ENCODE measurements around the gene COQ4.
"Not testable (repeated sequence)": the region's sequence is repeated elsewhere in the genome, so short reads cannot be mapped to it uniquely, and the experiment has no call there.

The COQ4 gene

DNA sequence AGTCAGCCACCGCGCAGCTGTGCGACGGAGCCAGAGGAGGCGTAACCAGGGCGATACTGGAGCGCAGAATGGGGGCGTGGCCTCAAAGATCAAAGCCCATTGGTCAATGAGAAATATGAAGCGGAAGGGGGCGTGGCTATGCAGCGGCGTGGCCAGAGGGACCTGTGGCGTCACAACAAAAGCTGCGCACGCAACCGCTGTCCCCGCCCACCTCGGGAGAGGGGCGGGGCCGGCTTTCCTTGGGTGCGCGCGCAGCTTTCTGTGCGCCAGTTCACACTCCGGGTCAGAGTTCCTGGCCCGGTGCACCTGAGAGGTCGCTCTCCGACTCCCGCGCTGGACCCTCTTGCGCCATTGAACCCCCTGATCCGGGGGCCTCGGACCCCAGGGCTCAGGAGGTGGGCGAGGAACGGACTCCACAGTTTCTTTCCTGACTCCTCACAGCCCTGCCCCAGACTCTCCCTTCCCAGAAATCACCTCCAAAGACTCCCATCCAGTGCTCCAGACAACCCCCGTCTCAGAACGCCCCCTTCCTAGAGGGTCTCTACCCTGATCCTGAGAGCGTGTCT lies 46.5 kb upstream of the COQ4 start, which contains the start of gene SWI5:
Gene SWI5, plus strand, starts transcription at position 269 of the 566 bp plus-strand sequence.
- H3K27ac ChIP-seq (replicated peaks) = peak within 1 kb of the TSS; percentile 66
- H3K4me3 ChIP-seq (replicated peaks; ENCODE audit: insufficient read depth, low read length) = peak within 1 kb of the TSS; percentile 96
- H3K27me3 ChIP-seq (ENCODE audit: insufficient read depth, poor library complexity, severe bottlenecking) = no peaks in the 10 kb centered on the region
- TF ChIP-seq, protein P1, sequence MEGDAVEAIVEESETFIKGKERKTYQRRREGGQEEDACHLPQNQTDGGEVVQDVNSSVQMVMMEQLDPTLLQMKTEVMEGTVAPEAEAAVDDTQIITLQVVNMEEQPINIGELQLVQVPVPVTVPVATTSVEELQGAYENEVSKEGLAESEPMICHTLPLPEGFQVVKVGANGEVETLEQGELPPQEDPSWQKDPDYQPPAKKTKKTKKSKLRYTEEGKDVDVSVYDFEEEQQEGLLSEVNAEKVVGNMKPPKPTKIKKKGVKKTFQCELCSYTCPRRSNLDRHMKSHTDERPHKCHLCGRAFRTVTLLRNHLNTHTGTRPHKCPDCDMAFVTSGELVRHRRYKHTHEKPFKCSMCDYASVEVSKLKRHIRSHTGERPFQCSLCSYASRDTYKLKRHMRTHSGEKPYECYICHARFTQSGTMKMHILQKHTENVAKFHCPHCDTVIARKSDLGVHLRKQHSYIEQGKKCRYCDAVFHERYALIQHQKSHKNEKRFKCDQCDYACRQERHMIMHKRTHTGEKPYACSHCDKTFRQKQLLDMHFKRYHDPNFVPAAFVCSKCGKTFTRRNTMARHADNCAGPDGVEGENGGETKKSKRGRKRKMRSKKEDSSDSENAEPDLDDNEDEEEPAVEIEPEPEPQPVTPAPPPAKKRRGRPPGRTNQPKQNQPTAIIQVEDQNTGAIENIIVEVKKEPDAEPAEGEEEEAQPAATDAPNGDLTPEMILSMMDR (IDR thresholded peaks at IDR 0.05; ENCODE audit: insufficient read depth, low read length) = no peak
- TF ChIP-seq SPI1 (IDR thresholded peaks at IDR 0.05; ENCODE audit: borderline replicate concordance, low read depth) = no peak; the same call in 1 of the 2 replicates
- no peak for TF ChIP-seq GABPA (IDR thresholded peaks at IDR 0.05; ENCODE audit: low read depth)
- peak; percentile 75 for TF ChIP-seq POLR2AphosphoS5 (IDR thresholded peaks at IDR 0.05; ENCODE audit: low read depth)
- TF ChIP-seq REST (IDR thresholded peaks at IDR 0.05; ENCODE audit: insufficient replicate concordance, low read depth) = peak; percentile 23
- peak; percentile 97 to 99 for DNase-seq (ENCODE audit: low read depth in 1 of 2, low spot score in 1 of 2)

DNA sequence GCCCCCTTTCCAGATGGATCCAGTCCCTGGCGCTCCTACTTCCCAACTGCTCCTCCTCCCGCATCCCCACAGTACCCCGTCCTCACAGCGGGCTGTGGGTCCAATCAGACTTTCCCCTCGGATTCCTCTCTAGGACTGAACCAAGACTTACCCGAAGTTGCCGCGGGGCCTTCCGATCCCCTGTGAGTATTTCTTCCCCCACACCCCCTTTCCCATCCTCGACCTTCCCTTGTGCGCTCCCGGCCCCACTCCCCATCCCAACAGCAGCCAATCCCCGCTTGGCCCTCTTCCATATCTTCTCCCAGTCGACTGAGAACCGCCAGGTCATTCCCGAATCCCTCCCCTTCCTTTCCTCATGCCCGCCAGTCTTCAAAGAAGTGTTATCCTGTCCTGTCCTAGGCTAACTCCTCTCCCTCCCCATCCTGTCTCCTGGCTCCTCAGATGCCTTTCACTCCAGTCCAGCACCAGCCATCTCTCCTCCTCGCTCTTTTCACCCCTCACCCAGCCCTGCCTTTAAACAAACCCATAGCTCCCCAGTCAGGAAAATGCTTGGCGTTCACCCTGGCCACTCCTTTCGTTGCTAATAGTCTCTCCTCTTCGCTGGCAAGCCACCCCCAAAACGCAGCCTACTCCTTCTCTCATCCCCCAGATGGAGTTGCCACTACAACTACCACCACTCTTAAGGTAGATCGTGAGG lies 45.9 kb upstream of the COQ4 start:
- Histone ChIP-seq H3K27ac (replicated peaks) (peak overlapping the region; percentile 64), H3K4me3 (replicated peaks; ENCODE audit: insufficient read depth, low read length) (peak overlapping the region; percentile 72), H3K27me3 (ENCODE audit: insufficient read depth, poor library complexity, severe bottlenecking) (no peaks in the 10 kb centered on the region)
- TF ChIP-seq POLR2AphosphoS5 (IDR thresholded peaks at IDR 0.05; ENCODE audit: low read depth) (no peak), SPI1 (IDR thresholded peaks at IDR 0.05; ENCODE audit: borderline replicate concordance, low read depth) (no peak), GABPA (IDR thresholded peaks at IDR 0.05; ENCODE audit: low read depth) (no peak), REST (IDR thresholded peaks at IDR 0.05; ENCODE audit: insufficient replicate concordance, low read depth) (no peak)
- TF ChIP-seq, protein P1 (IDR thresholded peaks at IDR 0.05; ENCODE audit: insufficient read depth, low read length) = no peak
- no peak for DNase-seq (ENCODE audit: low read depth in 1 of 2, low spot score in 1 of 2)

- H3K27ac ChIP-seq (replicated peaks); H3K4me3 ChIP-seq (replicated peaks; ENCODE audit: insufficient read depth, low read length); H3K27me3 ChIP-seq (ENCODE audit: insufficient read depth, poor library complexity, severe bottlenecking); DNase-seq (ENCODE audit: low read depth in 1 of 2, low spot score in 1 of 2): not testable (repeated sequence)
These were observed 43.3 kb upstream of the COQ4 start for GRCh38 chr9:128279088-128280073.
